SK-N-SH (cell line): ENCODE data around the gene UBAC2. TPM values are rescaled to one million over a fixed set of nuclear protein-coding genes. Genes with fewer than 3 reads are reported as not detected.

Source experiments
- CTCF ChIA-PET: fragments of 300-600, 350-600 bp; formaldehyde crosslinking; extraction: SDS; loops from one replicate; lab custom pipeline; 2021; lab: Yijun Ruan, JAX
- POLR2A ChIA-PET: fragments of 350-600 bp; sonication (Branson Sonifier 250); formaldehyde crosslinking; extraction: SDS; loops from one replicate; lab custom pipeline; 2020; ENCODE audit warnings: antibody characterized with exemption, inconsistent platforms; lab: Yijun Ruan, JAX
- DNase-seq: peaks from one replicate; pipeline ENCODE4 v3.0.0; 2012
- H2AFZ ChIP-seq: fragments of 200-600 bp; sonication (generic); 2 replicates; pipeline ENCODE4 v1.8.1; 2016; ENCODE audit warnings: antibody characterized with exemption, mild to moderate bottlenecking, low read depth
- H3F3A ChIP-seq: fragments of 200-600 bp; sonication (generic); replicated peaks from 2 replicates; pipeline ENCODE3; 2016; ENCODE audit warnings: antibody characterized with exemption, mild to moderate bottlenecking; ENCODE audit not compliant: insufficient read depth
- H3K27ac ChIP-seq, 2 experiments: fragments of 200-500 bp in 1 of 2; fragments of 200-600 bp in 1 of 2; sonication (Bioruptor generic) in 1 of 2; sonication (generic), shearing (Covaris generic) in 1 of 2; 2 replicates each; pipeline versions ENCODE4 v1.5.1 to v1.6.1; 2014 to 2016; ENCODE audit warnings: low read depth in 2 of 2, inconsistent platforms in 1 of 2, low read length in 1 of 2, mild to moderate bottlenecking in 1 of 2, mixed read lengths in 1 of 2
- H3K27me3 ChIP-seq: fragments of 200-600 bp; sonication (generic), shearing (Covaris generic); 2 replicates; pipeline ENCODE4 v1.6.1; 2016; ENCODE audit warnings: mixed run types; ENCODE audit not compliant: insufficient read depth
- H3K36me3 ChIP-seq, 2 experiments: fragments of 200-500 bp in 1 of 2; fragments of 200-600 bp in 1 of 2; sonication (Bioruptor generic) in 1 of 2; sonication (generic) in 1 of 2; replicated peaks in 1 of 2; 2 replicates each; pipeline versions ENCODE3 to v1.5.1; 2014 to 2016; ENCODE audit warnings: low read length in 1 of 2, mild to moderate bottlenecking in 1 of 2; ENCODE audit not compliant: insufficient read depth in 2 of 2, control insufficient read depth in 1 of 2
- H3K4me1 ChIP-seq, 2 experiments: fragments of 200-500 bp in 1 of 2; fragments of 200-600 bp in 1 of 2; sonication (Bioruptor generic) in 1 of 2; sonication (generic), shearing (Covaris generic) in 1 of 2; 2 replicates each; pipeline versions ENCODE4 v1.5.1 to v1.6.1; 2014 to 2016; ENCODE audit warnings: low read depth in 1 of 2, low read length in 1 of 2, mixed run types in 1 of 2; ENCODE audit not compliant: insufficient read depth in 2 of 2, control insufficient read depth in 1 of 2
- H3K4me2 ChIP-seq: fragments of 200-600 bp; sonication (generic), shearing (Covaris generic); 2 replicates; pipeline ENCODE4 v1.6.1; 2017; ENCODE audit warnings: mixed run types
- H3K4me3 ChIP-seq, 2 experiments: fragments of 200-500 bp in 1 of 2; fragments of 200-600 bp in 1 of 2; sonication (Bioruptor generic) in 1 of 2; sonication (generic), shearing (Covaris generic) in 1 of 2; 2 replicates each; pipeline versions ENCODE4 v1.5.1 to v1.8.1; 2014 to 2016; ENCODE audit warnings: low read depth in 2 of 2, inconsistent platforms in 1 of 2, low read length in 1 of 2, mild to moderate bottlenecking in 1 of 2, mixed read lengths in 1 of 2, moderate library complexity in 1 of 2
- H3K79me2 ChIP-seq: fragments of 200-600 bp; sonication (generic); 2 replicates; pipeline ENCODE4 v1.8.1; 2017; ENCODE audit warnings: mild to moderate bottlenecking; ENCODE audit not compliant: insufficient read depth
- H3K9ac ChIP-seq: fragments of 200-600 bp; sonication (generic); 2 replicates; pipeline ENCODE4 v1.6.1; 2017; ENCODE audit warnings: mixed run types
- H3K9me2 ChIP-seq: fragments of 200-600 bp; sonication (generic); 2 replicates; pipeline ENCODE4 v1.6.1; 2017; ENCODE audit warnings: mixed run types
- H3K9me3 ChIP-seq: fragments of 200-600 bp; sonication (generic); 2 replicates; pipeline ENCODE4 v1.6.1; 2017; ENCODE audit warnings: mixed run types, mild to moderate bottlenecking, moderate library complexity
- H4K20me1 ChIP-seq: fragments of 200-600 bp; sonication (generic); 2 replicates; pipeline ENCODE4 v1.6.1; 2017; ENCODE audit warnings: mild to moderate bottlenecking, mixed run types; ENCODE audit not compliant: insufficient read depth
- CHD2 ChIP-seq: fragments of 150-350 bp; IDR thresholded peaks from 2 replicates; pipeline ENCODE4 v1.6.1; 2018; ENCODE audit warnings: low read length; ENCODE audit not compliant: partially characterized antibody
- FOSL2 ChIP-seq: IDR thresholded peaks from 2 replicates; pipeline ENCODE4 v1.4.0; 2012; ENCODE audit warnings: low read depth, mild to moderate bottlenecking, moderate library complexity, borderline replicate concordance
- FOXJ3 ChIP-seq: sonication (generic); formaldehyde crosslinking; IDR thresholded peaks from 2 replicates; pipeline ENCODE4 v1.5.1; 2020; ENCODE audit warnings: mild to moderate bottlenecking, missing genetic modification reagents
- FOXM1 ChIP-seq: IDR thresholded peaks from 2 replicates; pipeline ENCODE4 v1.4.0; 2012; ENCODE audit warnings: low read depth, mild to moderate bottlenecking
- JUND ChIP-seq: IDR thresholded peaks from 2 replicates; pipeline ENCODE4 v1.4.0; 2012
- MXI1 ChIP-seq: IDR thresholded peaks from 2 replicates; pipeline ENCODE4 v1.6.1; 2012; ENCODE audit warnings: mild to moderate bottlenecking, low read depth, low read length, improper control_type of control experiment
- NFIC ChIP-seq: IDR thresholded peaks from 2 replicates; pipeline ENCODE4 v1.4.0; 2012; ENCODE audit warnings: borderline replicate concordance
- POLR2AphosphoS5 ChIP-seq: IDR thresholded peaks from 2 replicates; pipeline ENCODE4 v1.6.1; 2012; ENCODE audit warnings: low read depth, low read length
- RAD21 ChIP-seq: IDR thresholded peaks from 2 replicates; pipeline ENCODE4 v1.6.1; 2012; ENCODE audit warnings: mild to moderate bottlenecking, low read length
- RXRA ChIP-seq: IDR thresholded peaks from 2 replicates; pipeline ENCODE4 v1.4.0; 2012; ENCODE audit warnings: low read depth, mild to moderate bottlenecking, borderline replicate concordance
- TEAD4 ChIP-seq: IDR thresholded peaks from 2 replicates; pipeline ENCODE4 v1.4.0; 2012; ENCODE audit warnings: mild to moderate bottlenecking, borderline replicate concordance; ENCODE audit not compliant: insufficient read depth
- YY1 ChIP-seq: IDR thresholded peaks from 2 replicates; pipeline ENCODE4 v1.4.0; 2012; ENCODE audit warnings: low read depth, mild to moderate bottlenecking
- WGBS: methylation state at CpG from one replicate; pipeline ENCODE4 v1.1.6; 2017; ENCODE audit warnings: low lambda C conversion rate; 5-methylcytosine and 5-hydroxymethylcytosine counted together
- polyA plus RNA-seq, 3 experiments: library from polyadenylated mRNA; depleted of rRNA; stranded (reverse); fragments of >200 nt; gene quantifications; 2 replicates each; pipeline ENCODE4 v1.2.3, GENCODE V29; 2012
- TF ChIP-seq, protein P1 (sequence below): fragments of 150-350 bp; IDR thresholded peaks from 2 replicates; pipeline ENCODE4 v1.6.1; 2016; ENCODE audit warnings: mild to moderate bottlenecking, low read depth, low read length
- TF ChIP-seq, protein P2 (sequence below): IDR thresholded peaks from 2 replicates; pipeline ENCODE4; 2012

Gene UBAC2
- polyA plus RNA-seq, 1 of the 3 experiments (the other 2 are of a cell fraction): 79.0 TPM

DNA sequence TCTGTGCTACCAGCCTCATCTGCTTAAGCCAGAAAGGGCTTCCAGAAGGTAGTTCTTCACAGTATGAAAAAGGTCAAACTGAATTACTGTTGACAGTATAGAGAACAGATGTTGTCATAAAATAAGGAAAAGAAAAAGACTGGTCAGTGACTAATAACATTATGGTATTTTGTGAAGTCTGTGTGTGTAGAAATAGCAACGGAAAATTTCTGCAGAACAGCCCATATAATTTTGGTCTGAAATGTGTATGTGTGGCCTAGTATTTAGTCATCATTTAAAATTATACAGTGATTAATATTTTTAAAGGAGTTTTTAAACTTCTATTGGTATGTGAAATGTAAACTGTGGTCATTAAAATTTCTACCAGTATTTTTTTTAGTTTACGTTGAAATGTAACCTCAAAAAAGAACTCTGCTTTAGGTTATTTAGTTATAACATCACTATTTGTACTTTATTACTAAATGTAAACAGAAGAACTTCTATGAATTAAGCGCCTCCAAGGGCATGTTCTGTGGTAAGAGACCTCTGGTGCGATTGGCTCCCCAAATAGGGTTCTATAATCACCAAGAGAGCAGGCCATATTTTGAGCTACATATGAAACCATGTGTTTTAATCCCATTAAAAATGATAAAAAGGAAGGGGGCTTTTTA lies 109.9 kb downstream of the UBAC2 start (continued):
- TF ChIP-seq NFIC: peak; percentile 62
- TF ChIP-seq MXI1: 0 out of 2 replicates have a peak, but pooled peaks have one; percentile 30
- no peak for TF ChIP-seq FOXM1
- TF ChIP-seq RAD21: no peak
- TF ChIP-seq YY1: no peak
- TF ChIP-seq RXRA: no peak; the same call in 1 of the 2 replicates
- TF ChIP-seq, protein P1, sequence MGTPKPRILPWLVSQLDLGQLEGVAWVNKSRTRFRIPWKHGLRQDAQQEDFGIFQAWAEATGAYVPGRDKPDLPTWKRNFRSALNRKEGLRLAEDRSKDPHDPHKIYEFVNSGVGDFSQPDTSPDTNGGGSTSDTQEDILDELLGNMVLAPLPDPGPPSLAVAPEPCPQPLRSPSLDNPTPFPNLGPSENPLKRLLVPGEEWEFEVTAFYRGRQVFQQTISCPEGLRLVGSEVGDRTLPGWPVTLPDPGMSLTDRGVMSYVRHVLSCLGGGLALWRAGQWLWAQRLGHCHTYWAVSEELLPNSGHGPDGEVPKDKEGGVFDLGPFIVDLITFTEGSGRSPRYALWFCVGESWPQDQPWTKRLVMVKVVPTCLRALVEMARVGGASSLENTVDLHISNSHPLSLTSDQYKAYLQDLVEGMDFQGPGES: no peak
- peak; percentile 38; the same call in 1 of the 2 replicates for TF ChIP-seq FOSL2
- peak; percentile 62 for TF ChIP-seq JUND
- TF ChIP-seq FOXJ3 (CRISPR knock-in tag): no peak
- TF ChIP-seq CHD2: no peak
- TF ChIP-seq TEAD4: no peak
- TF ChIP-seq, all 33 proteins: peak for 10

DNA sequence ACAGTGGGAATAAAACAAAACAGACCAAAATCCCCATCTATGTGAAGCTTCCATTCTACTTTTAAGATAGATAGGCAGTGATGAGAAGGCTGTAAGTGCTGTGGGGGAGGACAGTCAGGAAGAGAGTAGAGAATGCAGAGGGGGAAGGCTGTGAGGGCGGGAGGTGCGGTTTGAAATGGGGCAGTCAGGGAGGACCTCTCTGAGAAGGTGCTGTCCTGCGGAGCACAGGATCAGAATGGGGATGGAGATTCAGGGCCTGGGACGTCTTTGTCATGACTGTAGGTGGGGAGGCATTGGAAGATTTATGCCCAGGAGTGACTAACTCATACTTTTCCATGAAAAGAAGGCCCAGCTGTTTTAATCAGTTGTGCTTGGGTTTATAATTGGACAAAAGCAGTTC lies 110.5 kb downstream of the UBAC2 start:
- ChIA-PET CTCF (interaction anchor here (1.0 kb wide), 1 partner anchor 125 kb away, joined by 3 read pairs; no protein-coding TSS in a partner anchor), POLR2A (no interaction called here)
- H3K4me1 ChIP-seq: peaks cover 23 to 43% of the 10 kb centered on the region in 2 experiments
- no peaks in the 10 kb centered on the region for H3K9me2 ChIP-seq
- peak overlapping the region; percentile 23; the same call in 1 of the 2 replicates for H3K4me2 ChIP-seq
- H3K36me3 ChIP-seq: peaks cover 7 to 17% of the 10 kb centered on the region in 2 experiments
- H4K20me1 ChIP-seq: 0 out of 2 replicates have a peak, but pooled peaks cover 5% of the 10 kb centered on the region
- H3K27ac ChIP-seq: peak overlapping the region; percentile 83 to 93
- peaks cover 30% of the 10 kb centered on the region for H3F3A ChIP-seq
- TF ChIP-seq POLR2AphosphoS5: no peak
- TF ChIP-seq, protein P2, sequence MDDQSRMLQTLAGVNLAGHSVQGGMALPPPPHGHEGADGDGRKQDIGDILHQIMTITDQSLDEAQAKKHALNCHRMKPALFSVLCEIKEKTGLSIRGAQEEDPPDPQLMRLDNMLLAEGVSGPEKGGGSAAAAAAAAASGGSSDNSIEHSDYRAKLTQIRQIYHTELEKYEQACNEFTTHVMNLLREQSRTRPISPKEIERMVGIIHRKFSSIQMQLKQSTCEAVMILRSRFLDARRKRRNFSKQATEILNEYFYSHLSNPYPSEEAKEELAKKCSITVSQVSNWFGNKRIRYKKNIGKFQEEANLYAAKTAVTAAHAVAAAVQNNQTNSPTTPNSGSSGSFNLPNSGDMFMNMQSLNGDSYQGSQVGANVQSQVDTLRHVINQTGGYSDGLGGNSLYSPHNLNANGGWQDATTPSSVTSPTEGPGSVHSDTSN: 0 out of 2 replicates have a peak, but pooled peaks have one; percentile 17
- no peak for TF ChIP-seq JUND
- WGBS: 81% methylated on average over 4 of the region's 4 CpGs
- no peak overlapping the region for H3K4me3 ChIP-seq
- H2AFZ ChIP-seq: no peak overlapping the region
- H3K9ac ChIP-seq: no peak overlapping the region
- DNase-seq: no peak
- H3K79me2 ChIP-seq: peaks cover 6% of the 10 kb centered on the region; the same call in 1 of the 2 replicates
- H3K27me3 ChIP-seq: no peaks in the 10 kb centered on the region
- no peaks in the 10 kb centered on the region for H3K9me3 ChIP-seq
